SU-DHL-6 (cell line): Measurements from ENCODE around the gene BRD9.

Source experiments
- CTCF ChIP-seq: fragments of 200-600 bp; sonication (generic); IDR thresholded peaks from one replicate; pipeline ENCODE4 v1.5.1; 2017; ENCODE audit warnings: antibody characterized with exemption, mild to moderate bottlenecking, low read length, moderate library complexity; ENCODE audit not compliant: insufficient read depth, poor library complexity, severe bottlenecking
- EZH2phosphoT487 ChIP-seq: fragments of 200-600 bp; sonication (generic), shearing (Covaris generic); conservative IDR thresholded peaks from 2 replicates; pipeline ENCODE4 v1.6.1; 2018; ENCODE audit warnings: mild to moderate bottlenecking, antibody characterized with exemption, low read length, moderate library complexity, mixed read lengths

DNA sequence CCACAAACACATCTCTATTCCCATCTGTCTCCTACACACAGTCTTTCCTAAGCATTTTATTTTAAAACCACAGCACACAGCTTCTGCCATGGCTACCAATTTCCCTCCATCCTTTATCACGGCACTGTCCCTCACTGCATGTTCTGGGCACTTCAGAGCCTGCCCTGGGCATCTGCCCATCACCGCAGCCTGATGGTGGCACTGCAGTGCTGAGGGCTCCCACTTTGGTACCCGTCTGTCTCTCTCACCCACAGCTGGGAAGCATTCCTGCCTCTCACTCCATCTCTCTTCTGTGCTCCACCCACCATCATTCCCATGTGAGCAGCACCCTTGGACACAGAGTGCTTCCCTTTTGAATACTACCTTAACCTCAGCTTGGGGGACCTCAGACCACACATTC lies 73.5 kb downstream of the BRD9 start:
- no peak for TF ChIP-seq CTCF
- TF ChIP-seq EZH2phosphoT487 = no peak
